Activated CD4-positive, alpha-beta T cell treated with anti-CD3 and anti-CD28 coated beads for 1 hour (primary cell): ENCODE measurements around the gene PRR11.
"Not testable (repeated sequence)": the region's sequence is repeated elsewhere in the genome, so short reads cannot be mapped to it uniquely, and the experiment has no call there.

Experiments used
- DNase-seq: peaks from one replicate; pipeline ENCODE4 v3.0.0-alpha.2; 2020

Gene PRR11

DNA sequence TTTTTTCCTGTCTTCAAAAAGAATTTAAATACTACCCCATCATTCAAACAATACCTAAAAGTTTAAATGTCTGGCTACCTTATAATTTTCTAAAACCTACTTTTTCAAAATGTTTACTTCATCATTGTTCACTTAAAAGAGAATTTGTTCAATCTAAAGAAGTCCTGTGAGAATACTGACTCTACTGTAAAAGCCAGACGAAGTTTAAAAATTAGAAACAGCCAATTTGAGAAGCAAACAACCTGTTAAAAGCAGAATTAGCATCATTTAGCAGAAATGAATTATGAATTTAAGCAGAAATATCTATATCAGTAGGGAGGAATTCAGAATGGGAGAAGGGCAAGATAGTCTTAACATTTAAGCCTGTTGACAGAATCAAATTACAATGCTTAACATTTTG, 2.6 kb upstream of the PRR11 start:
- no peak for DNase-seq

DNA sequence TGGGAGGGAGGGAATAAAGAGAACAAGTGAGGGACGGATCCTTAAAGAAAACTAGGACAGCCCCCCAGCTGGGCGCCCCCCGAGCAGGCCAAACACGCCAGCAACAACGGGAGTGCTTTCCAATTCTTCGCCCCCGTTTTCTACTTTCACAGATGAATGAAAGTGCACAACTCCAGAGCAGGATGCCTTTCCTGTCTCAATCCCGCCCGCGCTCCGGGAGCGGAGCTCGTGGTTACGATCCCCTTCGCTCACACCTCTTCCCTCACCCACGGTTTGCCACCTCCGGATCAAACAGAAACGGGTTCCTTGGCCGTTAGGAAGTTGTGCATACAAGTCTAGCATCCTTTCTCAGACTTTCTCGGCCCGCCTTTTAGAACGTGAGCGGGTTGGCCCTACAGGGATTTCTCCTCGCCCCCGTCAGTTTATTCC, 1.2 kb upstream of the PRR11 start:
- DNase-seq: no peak

GRCh38 chr17:59154721-59155438, 666 bp upstream of the PRR11 start, which contains the start of gene SKA2:
Gene SKA2 (minus strand): TSS chr17:59155186. CDS start chr17:59155163, 23 bp downstream.
- peak; percentile 96 for DNase-seq

DNA sequence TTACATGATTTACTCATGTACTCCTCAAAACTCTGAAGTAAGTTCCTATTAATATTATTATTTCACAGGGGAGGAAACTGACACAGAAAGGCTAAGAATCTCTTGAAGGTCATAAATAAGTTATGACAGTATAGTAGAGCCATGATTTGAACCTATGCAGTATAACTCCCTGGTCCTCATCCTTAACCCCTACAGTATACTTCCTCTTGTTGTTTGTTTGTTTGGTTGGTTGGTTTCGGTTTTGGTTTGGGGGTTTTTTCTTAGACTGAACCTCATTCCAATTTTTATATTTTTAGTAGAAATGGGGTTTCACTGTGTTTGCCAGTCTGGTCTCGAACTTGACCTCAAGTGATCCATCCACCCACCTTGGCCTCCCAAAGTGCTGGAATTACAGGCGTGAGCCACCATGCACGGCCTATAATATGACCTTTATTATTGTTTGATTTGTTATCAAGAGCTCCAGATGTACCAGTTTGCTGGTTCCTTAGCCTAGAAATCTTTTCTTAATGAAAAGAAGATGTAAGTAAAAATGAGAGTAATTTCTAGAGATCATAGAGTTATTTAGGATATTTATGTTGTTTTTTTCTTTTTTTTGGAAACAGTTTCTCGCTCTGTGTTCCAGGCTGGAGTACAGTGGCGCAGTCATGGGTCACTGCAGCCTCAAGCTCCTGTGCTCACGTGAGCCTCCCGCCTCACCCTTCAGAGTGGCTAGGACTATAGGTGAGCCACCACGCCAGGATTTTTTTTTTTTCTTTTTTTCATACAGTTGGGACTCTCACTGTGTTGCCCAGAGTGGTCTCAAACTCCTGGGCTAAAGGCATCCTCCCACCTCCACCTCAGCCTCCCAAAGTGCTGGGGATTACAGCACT, 4.8 kb downstream of the PRR11 start:
- DNase-seq: no peak

DNA sequence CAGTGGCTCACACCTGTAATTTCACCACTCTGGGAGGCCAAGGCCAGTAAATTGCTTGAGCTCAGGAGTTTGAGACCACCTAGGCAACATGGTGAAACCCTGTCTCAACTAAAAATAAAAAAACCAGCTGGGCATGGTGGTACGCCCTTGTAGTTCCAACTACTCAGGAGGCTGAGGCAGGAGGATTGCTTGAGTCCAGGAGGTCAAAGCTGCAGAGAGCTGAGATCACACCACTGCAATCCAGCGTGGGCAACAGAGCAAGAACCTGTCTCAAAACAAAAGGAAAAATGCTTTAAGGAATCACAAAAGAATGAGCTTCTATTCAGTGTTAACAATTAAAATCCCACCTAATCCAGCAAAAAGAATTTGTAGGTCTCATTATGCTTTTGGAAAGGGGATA, 5.9 kb downstream of the PRR11 start:
- DNase-seq: no peak

DNA sequence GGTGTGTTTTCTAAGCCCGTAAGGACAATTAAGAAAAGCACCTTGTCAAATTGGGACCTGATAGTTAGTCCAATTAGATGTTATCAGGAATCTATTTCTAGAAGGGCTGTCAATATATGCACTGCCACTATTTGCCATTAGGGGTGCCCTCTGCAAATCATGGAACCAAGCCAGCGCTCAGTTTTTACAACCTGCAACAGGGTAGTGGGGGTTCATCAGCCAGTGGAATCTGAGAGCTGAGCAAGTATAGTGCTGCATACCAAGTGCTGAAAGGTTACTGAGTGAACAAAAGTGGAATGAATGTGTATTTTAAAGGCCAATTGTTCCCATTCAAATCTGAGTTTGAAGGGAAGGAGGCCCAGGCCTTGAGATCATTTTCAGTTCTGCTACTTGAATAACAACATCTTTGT, 10.4 kb downstream of the PRR11 start:
- DNase-seq: no peak

DNA sequence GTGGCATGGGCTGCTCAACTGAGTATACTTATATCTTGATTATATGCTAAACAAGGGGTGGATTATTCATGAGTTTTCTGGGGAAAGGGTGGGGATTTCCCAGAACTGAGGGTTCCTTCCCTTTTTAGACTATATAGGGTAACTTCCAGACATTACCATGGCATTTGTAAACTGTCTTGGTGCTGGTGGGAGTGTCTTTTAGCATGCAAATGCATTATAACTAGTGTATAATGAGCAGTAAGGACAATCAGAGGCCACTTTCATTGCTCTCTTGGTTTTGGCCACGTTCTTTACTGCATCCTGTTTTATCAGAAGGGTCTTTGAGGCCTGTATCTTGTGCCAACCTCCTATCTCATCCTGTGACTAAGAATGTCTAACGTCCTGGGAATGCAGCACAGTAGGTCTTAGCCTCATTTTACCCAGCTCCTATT, 12.0 kb downstream of the PRR11 start:
- no peak for DNase-seq

- DNase-seq: no peak
Measured at GRCh38 chr17:59172436-59173004, 17.0 kb downstream of the PRR11 start.

GRCh38 chr17:59174671-59175070, 19.1 kb downstream of the PRR11 start:
- DNase-seq: no peak

GRCh38 chr17:59175076-59175475, 19.5 kb downstream of the PRR11 start:
- no peak for DNase-seq

DNA sequence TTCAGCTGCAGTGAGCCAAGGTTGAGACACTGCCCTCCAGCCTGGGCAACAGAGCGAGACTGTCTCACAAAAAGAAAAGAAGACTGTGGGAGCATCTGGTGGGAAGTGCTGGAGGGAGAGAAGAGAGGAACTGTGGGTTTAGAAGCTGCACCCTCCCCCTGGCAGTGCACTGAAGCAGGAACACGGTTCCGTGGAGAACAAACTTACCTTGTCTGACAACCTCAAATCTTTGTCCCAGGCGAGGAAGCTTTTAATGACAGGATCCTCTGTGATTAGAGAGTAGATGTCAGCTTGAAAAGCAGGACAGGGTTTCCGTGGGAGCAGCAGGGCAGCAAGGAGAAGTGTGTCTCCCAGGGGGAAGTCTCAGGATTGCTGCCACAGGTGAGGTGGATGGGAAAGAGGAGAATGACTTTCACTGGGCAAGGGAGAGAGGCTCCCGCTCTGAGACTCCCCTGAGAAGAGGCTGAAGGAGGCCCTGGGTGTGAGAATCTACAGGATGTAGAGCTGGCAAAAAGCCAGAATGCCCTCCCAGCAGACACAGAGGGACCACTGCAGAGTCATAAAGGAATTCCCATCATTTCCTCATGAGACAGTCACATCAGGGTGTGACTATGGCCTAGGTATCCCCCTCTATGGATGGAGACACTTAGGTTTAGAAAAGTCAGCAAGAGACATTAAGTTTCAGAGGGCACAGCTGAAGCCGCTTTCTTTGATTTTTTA, 22.9 kb downstream of the PRR11 start:
- DNase-seq: no peak

DNA sequence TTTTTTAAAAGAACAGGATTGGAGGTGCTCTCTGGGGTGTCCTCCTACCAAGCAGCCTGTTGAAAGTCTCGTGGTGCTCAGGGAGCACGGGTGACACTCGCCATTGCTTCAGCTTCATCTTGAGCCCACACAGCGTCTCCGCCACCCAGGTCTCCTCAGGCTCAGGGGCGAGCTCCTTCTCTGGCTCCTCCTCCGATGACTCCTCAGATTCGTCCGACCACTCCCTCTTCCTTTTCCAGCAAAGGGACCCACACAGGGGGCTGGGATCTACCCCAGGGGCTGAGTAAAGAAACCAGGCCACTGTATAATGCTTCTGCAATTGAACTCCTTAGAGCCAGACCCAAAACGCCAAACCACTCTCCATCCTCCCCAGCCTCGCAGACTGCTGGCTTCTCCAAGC, 24.1 kb downstream of the PRR11 start:
- DNase-seq: not testable (repeated sequence)

GRCh38 chr17:59180626-59181025, 25.1 kb downstream of the PRR11 start:
- no peak for DNase-seq

GRCh38 chr17:59181481-59181880, 25.9 kb downstream of the PRR11 start:
- DNase-seq: no peak

DNA sequence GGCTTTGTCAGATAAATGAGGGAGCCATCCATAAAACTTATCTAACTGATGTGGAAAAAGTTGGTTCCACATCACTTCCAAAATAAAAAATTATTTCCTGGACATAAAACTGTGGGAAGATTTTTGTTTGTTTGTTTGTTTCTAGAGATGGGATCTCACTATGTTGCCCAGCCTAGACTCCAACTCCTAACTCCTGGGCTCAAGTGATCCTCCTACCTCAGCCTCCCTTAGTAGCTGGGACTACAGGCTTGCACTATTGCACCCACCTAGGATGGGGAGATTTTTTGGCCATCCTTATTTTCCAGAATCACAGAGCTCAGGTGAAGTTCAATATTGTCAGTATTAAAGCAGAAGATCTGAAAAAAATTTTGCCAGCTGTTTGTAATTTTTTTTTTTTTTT, 30.5 kb downstream of the PRR11 start:
- DNase-seq: no peak

GRCh38 chr17:59186850-59187249, 31.3 kb downstream of the PRR11 start:
- DNase-seq: no peak

GRCh38 chr17:59190806-59191205, 35.3 kb downstream of the PRR11 start:
- no peak for DNase-seq

DNA sequence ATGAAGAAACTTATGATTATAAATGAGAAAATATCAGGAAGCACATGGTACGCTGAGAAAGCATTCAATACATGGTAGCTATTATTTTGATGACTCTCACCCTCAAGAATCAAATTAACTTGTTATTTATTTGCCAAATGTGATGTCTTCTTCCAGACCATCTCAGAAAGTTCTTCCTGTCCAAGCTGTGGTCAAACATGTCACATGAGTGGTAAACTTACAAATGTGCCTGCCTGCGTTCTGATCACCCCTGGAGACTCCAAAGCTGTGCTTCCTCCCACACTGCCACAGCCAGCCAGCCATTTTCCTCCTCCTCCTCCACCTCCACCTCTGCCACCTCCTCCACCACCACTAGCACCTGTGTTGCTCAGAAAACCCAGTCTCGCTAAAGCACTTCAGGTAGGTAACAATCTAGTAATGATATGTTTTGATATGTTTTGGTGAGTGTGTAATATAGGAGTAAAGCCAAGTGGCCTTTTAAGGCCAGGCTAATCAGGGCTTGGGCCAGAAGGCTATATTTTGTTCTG, 37.9 kb downstream of the PRR11 start:
- no peak for DNase-seq

GRCh38 chr17:59199398-59199797, 43.9 kb downstream of the PRR11 start:
- DNase-seq: no peak

GRCh38 chr17:59202320-59202719, 46.8 kb downstream of the PRR11 start:
- no peak for DNase-seq

GRCh38 chr17:59219370-59219769, 63.8 kb downstream of the PRR11 start:
- no peak for DNase-seq

DNA sequence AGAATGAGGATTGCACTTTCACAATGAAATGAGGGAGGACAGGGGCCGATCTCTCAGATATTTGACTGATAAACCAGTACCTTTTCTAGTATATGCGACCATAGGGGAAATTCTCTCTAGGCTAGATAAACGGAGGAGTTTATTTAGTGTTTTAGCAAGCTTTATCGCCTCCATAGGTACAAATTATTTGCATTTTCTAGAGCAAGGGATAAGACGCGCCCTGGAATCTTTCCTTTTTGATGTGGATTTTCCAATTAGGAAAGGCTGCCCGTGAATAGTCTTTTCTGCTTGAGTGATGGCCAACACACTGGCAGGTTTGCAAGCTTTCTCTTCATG, 64.4 kb downstream of the PRR11 start:
- no peak for DNase-seq
